HL-60 (cell line): ENCODE data around the gene TAOK3.
A peak's percentile ranks its signal among the peaks of the same experiment; 100 is the strongest.

Source experiments
- DNase-seq, 2 experiments: peaks; one replicate each; pipeline ENCODE4 v3.0.0-alpha.2; 2010 to 2020; ENCODE audit warnings: low read depth in 1 of 2, low spot score in 1 of 2
- H3K27ac ChIP-seq: fragments of 250-450 bp; sonication (Bioruptor Pico); replicated peaks from 2 replicates; pipeline ENCODE4 v1.5.1; 2020; ENCODE audit warnings: mild to moderate bottlenecking, moderate library complexity
- H3K27me3 ChIP-seq: fragments of 250-450 bp; sonication (Bioruptor Pico); 2 replicates; pipeline ENCODE4 v1.5.1; 2021; ENCODE audit warnings: mild to moderate bottlenecking, moderate library complexity; ENCODE audit not compliant: insufficient read depth, poor library complexity, severe bottlenecking
- H3K4me3 ChIP-seq: replicated peaks from 2 replicates; pipeline ENCODE4 v1.5.1; 2011; ENCODE audit warnings: mild to moderate bottlenecking, control low read depth, low read length; ENCODE audit not compliant: insufficient read depth
- GABPA ChIP-seq: IDR thresholded peaks from 2 replicates; pipeline ENCODE4 v1.6.1; 2012; ENCODE audit warnings: low read depth
- POLR2AphosphoS5 ChIP-seq: IDR thresholded peaks from 2 replicates; pipeline ENCODE4 v1.6.1; 2012; ENCODE audit warnings: low read depth
- SPI1 ChIP-seq: IDR thresholded peaks from 2 replicates; pipeline ENCODE4 v1.6.1; 2012; ENCODE audit warnings: low read depth, mild to moderate bottlenecking, borderline replicate concordance
- TF ChIP-seq, protein P1 (sequence below): IDR thresholded peaks from one replicate; pipeline ENCODE4 v1.5.1; 2011; ENCODE audit warnings: low read length, control low read depth, inconsistent platforms; ENCODE audit not compliant: insufficient read depth
- TF ChIP-seq, protein P2 (sequence below): IDR thresholded peaks from 2 replicates; pipeline ENCODE4 v1.6.1; 2012; ENCODE audit warnings: low read depth; ENCODE audit not compliant: insufficient replicate concordance

TAOK3 gene

DNA sequence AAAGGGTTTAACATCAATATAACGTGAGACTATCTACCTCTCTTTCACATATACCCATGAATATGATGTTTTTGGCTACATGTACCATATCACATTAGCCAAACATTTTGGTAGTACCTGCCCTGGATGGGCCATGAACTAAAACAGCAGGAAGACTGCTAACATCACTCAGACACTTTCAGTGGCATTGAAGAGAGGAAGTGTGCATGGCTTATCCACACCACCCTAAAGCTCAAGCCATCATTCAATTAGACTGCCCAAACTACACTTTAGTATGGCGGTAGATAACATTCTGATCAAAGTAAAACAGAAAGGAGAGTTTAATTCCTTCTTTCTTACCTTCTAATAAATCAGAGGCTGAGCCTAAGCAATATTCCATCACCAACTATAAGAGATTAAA, 133.8 kb downstream of the TAOK3 start:
- H3K4me3 ChIP-seq, result no peak overlapping the region
- TF ChIP-seq, protein P1, sequence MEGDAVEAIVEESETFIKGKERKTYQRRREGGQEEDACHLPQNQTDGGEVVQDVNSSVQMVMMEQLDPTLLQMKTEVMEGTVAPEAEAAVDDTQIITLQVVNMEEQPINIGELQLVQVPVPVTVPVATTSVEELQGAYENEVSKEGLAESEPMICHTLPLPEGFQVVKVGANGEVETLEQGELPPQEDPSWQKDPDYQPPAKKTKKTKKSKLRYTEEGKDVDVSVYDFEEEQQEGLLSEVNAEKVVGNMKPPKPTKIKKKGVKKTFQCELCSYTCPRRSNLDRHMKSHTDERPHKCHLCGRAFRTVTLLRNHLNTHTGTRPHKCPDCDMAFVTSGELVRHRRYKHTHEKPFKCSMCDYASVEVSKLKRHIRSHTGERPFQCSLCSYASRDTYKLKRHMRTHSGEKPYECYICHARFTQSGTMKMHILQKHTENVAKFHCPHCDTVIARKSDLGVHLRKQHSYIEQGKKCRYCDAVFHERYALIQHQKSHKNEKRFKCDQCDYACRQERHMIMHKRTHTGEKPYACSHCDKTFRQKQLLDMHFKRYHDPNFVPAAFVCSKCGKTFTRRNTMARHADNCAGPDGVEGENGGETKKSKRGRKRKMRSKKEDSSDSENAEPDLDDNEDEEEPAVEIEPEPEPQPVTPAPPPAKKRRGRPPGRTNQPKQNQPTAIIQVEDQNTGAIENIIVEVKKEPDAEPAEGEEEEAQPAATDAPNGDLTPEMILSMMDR, result no peak
- TF ChIP-seq POLR2AphosphoS5, result no peak
- TF ChIP-seq GABPA, result no peak
- TF ChIP-seq SPI1, result peak; percentile 46; the same call in 1 of the 2 replicates
- TF ChIP-seq, protein P2, sequence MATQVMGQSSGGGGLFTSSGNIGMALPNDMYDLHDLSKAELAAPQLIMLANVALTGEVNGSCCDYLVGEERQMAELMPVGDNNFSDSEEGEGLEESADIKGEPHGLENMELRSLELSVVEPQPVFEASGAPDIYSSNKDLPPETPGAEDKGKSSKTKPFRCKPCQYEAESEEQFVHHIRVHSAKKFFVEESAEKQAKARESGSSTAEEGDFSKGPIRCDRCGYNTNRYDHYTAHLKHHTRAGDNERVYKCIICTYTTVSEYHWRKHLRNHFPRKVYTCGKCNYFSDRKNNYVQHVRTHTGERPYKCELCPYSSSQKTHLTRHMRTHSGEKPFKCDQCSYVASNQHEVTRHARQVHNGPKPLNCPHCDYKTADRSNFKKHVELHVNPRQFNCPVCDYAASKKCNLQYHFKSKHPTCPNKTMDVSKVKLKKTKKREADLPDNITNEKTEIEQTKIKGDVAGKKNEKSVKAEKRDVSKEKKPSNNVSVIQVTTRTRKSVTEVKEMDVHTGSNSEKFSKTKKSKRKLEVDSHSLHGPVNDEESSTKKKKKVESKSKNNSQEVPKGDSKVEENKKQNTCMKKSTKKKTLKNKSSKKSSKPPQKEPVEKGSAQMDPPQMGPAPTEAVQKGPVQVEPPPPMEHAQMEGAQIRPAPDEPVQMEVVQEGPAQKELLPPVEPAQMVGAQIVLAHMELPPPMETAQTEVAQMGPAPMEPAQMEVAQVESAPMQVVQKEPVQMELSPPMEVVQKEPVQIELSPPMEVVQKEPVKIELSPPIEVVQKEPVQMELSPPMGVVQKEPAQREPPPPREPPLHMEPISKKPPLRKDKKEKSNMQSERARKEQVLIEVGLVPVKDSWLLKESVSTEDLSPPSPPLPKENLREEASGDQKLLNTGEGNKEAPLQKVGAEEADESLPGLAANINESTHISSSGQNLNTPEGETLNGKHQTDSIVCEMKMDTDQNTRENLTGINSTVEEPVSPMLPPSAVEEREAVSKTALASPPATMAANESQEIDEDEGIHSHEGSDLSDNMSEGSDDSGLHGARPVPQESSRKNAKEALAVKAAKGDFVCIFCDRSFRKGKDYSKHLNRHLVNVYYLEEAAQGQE, result no peak
- H3K27ac ChIP-seq, result no peak overlapping the region

DNA sequence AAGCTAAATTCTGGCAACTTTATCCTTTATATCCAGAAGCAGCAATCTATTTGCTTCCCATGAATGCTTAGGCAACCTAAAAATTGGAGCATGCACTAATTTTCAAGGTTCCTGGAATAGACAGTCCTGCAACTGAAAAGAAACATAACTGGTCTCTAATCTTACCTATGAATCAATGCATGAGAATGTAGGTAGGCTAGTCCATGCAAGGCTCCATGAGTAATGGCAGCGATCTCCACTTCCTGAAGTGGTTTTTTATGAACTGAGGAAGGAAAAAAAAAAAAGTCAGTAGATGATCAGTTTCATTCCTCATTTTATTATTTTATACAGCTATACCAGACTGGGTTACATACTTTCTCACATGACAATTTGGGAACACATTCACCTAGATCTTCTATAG, 134.8 kb downstream of the TAOK3 start:
- H3K27me3 ChIP-seq, result no peaks in the 10 kb centered on the region
- peak overlapping the region; percentile 69 for H3K27ac ChIP-seq
- DNase-seq, result no peak
- no peak overlapping the region for H3K4me3 ChIP-seq
- TF ChIP-seq, protein P1, result no peak
- TF ChIP-seq, protein P2, result no peak
- TF ChIP-seq POLR2AphosphoS5 (no peak), GABPA (no peak), SPI1 (no peak)

More for the DNA sequence above, 133.8 kb downstream of the TAOK3 start:
- DNase-seq, result no peak
- H3K27me3 ChIP-seq, result no peaks in the 10 kb centered on the region

DNA sequence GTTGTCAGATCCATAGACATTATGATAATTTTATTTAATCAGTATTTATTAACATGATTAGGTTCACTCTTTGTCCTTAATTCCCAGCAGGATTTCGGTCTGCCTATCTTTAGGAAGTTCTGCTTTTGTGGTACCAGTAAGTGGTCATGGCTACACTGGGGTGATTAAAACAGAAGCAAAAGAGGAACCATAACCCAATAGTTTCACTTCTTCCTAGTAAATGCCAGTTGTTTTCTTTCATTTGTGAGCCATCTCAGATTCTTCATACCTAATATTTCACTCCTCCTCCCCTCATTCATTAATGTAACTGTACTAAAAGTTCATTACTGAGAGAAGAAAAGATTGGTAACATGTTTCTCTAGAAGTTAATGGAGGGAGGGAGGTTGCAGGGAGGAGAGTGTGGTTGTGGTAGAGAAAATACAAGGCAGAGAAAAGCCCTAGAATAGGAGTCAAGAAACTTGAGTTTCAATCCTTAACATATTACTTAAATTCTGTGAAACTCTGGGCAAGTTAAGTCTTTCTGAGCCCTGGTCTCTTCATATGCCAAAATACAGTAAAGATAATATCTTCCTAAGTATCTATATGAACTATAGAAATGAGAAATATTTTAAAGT, 135.5 kb downstream of the TAOK3 start:
- peak in 1 of 2 experiments; percentile 57 for DNase-seq
- peak overlapping the region; percentile 69 for H3K27ac ChIP-seq

DNA sequence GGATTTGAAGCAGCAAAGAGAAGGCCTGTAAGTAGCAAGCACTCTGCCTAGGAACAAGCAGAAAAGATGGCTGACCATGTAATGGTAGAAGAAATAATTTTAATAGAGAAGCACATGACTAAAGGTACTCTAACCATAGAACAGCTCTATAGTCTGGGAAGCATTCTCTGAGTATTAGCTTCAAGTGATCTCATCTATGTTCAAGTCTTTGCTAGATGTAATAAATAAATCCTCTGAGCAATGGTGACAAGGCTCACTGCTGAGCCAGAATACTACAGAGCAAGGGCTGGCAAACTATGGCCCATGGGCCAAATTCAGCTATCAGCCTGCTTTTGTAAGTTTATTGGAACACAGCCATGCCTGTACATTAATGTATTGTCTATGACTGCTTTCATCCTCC, 152.0 kb downstream of the TAOK3 start:
- TF ChIP-seq POLR2AphosphoS5, result no peak
- TF ChIP-seq, protein P1, result no peak
- TF ChIP-seq, protein P2, result no peak
- TF ChIP-seq GABPA, result no peak
- no peak for TF ChIP-seq SPI1
- Histone ChIP-seq H3K27me3 (no peaks in the 10 kb centered on the region), H3K4me3 (no peak overlapping the region), H3K27ac (no peak overlapping the region)
- DNase-seq, result no peak

More for the DNA sequence above, 135.5 kb downstream of the TAOK3 start:
- TF ChIP-seq SPI1 (peak; percentile 50; the same call in 1 of the 2 replicates), POLR2AphosphoS5 (no peak)
- H3K4me3 ChIP-seq, result no peak overlapping the region
- no peaks in the 10 kb centered on the region for H3K27me3 ChIP-seq
